HAP-1 (cell line): ENCODE measurements around the gene RNFT1.
"Not testable (repeated sequence)": the region's sequence is repeated elsewhere in the genome, so short reads cannot be mapped to it uniquely, and the experiment has no call there.

Source experiments
- DNase-seq, 2 experiments: peaks; one replicate each; pipeline ENCODE4 v3.0.0-alpha.2; 2016 to 2020; ENCODE audit warnings: low spot score in 2 of 2
- H3K27me3 ChIP-seq: fragments of 250-450 bp; sonication (Bioruptor Pico); 2 replicates; pipeline ENCODE4 v1.5.1; 2020; ENCODE audit warnings: low read depth, mild to moderate bottlenecking, moderate library complexity
- H3K36me3 ChIP-seq: fragments of 250-450 bp; sonication (Bioruptor Pico); replicated peaks from 2 replicates; pipeline ENCODE4 v1.5.1; 2020; ENCODE audit warnings: mild to moderate bottlenecking
- H3K4me1 ChIP-seq: fragments of 250-450 bp; sonication (Bioruptor Pico); 2 replicates; pipeline ENCODE4 v1.5.1; 2020; ENCODE audit warnings: mild to moderate bottlenecking
- H3K4me3 ChIP-seq: fragments of 250-450 bp; sonication (Bioruptor Pico); 2 replicates; pipeline ENCODE4 v1.5.1; 2020; ENCODE audit warnings: mild to moderate bottlenecking, moderate library complexity
- H3K9me3 ChIP-seq: fragments of 250-450 bp; sonication (Bioruptor Pico); 2 replicates; pipeline ENCODE4 v1.5.1; 2020; ENCODE audit warnings: mild to moderate bottlenecking, moderate library complexity
- in situ Hi-C: fragments of 300-500 bp; cut with MboI; formaldehyde crosslinking; loops from 3 replicates; pipeline ENCODE4 v1.14.3; 2020; ENCODE audit warnings: low sequenced_read_pairs, inconsistent platforms, mixed read lengths

The RNFT1 gene

DNA sequence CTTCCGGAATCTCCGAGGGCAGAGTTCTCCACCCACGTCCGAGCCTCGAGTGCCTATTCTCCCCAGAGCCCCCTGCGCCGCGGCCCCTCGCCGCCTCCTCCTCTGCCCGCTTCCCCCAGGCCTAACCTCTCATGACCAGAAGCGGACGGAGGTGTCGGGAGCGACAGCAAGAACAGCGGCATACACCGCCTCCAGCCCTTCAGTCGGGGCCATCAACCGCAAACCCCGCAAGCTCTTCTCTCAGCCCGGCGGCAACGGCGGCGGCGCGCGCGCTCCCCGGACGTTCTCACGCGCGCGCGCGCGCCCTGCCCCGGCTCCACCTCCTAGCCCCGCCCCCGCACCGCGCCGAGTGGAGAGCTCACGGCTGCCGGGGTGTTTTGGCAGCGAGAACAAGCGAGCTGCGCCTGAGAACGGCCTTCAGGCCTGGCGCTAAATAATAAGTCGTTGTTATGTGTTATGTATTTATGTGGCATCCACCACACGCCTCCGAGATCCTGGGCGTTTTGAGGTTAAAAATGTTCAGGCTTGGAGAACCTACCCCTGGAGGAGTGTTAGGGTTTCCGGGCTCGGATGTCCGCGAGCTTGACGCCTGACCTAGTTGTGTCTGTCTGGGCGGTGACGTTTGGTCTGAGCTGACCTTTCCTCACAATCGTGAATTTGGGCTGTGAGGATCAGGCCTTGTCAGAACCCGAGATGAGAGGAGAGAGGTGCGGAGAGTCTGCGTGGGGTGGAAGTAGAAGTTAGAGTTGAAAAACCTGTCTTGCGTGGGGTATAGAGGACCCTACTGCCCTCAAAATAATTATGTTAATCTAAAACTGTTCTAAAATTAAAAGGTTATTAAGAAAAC, at the start of gene RNFT1:
RNFT1 (minus strand) TSS at position 259 of the 847 bp plus-strand sequence; CDS start at position 182, 77 bp downstream.
- in situ Hi-C loops: no loop called here
- Histone ChIP-seq H3K4me3 (peak within 1 kb of the TSS; percentile 93), H3K36me3 (no peaks in the 10 kb centered on the region), H3K4me1 (peaks cover 11% of the 10 kb centered on the region), H3K27me3 (no peaks in the 10 kb centered on the region), H3K9me3 (no peaks in the 10 kb centered on the region)
- DNase-seq: peak; percentile 87 to 95

GRCh38 chr17:60009326-60009725, 44.8 kb upstream of the RNFT1 start:
- H3K9me3 ChIP-seq, in situ Hi-C loops, H3K4me3 ChIP-seq, H3K27me3 ChIP-seq, H3K4me1 ChIP-seq, DNase-seq, H3K36me3 ChIP-seq: not testable (repeated sequence)

DNA sequence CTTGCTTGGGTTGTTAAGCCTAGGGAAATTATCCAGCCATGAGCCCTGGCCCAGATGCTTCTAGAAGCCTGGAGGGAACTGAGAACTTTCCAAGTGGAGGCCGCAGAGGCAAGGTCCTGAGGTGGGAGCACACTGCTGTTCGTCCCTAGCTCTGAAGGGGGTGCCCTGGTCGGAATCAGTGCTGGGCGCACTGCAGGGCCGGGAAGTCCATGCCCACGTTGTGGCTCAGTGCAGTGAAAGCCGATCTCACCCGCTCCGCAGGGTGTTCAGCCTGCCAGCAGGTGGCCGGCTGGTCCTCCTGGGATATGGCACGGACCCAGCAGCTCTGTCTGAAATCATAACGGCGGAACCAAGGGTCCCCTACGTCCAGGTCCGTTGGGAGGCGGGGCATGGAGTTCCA, 43.8 kb upstream of the RNFT1 start:
- H3K4me3 ChIP-seq, DNase-seq, in situ Hi-C loops, H3K4me1 ChIP-seq, H3K9me3 ChIP-seq, H3K36me3 ChIP-seq, H3K27me3 ChIP-seq: not testable (repeated sequence)

- no peak for DNase-seq
- in situ Hi-C loops: no loop called here
- H3K4me1 ChIP-seq: no peaks in the 10 kb centered on the region
- no peak overlapping the region for H3K4me3 ChIP-seq
- H3K36me3 ChIP-seq: no peaks in the 10 kb centered on the region
- no peaks in the 10 kb centered on the region for H3K9me3 ChIP-seq
- H3K27me3 ChIP-seq: no peaks in the 10 kb centered on the region
Observed at GRCh38 chr17:60006160-60006559, 41.6 kb upstream of the RNFT1 start.

GRCh38 chr17:60004561-60004960, 40.0 kb upstream of the RNFT1 start:
- H3K27me3 ChIP-seq, H3K9me3 ChIP-seq, H3K4me1 ChIP-seq, H3K4me3 ChIP-seq, DNase-seq, H3K36me3 ChIP-seq, in situ Hi-C loops: not testable (repeated sequence)

DNA sequence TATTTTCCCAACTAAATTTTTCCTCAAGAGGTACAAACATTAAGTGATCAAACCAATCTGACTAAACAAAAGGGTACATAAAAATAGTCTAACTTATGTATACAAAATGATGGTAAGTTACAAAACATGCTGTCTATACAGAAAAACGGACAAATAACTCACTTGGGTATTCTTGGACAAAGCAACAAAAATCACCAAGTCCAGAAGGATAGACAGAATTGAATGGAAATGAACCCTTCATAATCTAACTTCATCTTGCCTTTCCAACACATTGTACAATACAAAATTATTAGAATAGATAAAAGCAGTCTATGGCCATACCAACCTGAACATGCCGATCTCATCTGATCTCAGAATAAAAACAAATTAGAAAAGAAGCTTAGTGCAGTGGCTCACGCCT, 37.9 kb upstream of the RNFT1 start:
- H3K36me3 ChIP-seq, in situ Hi-C loops, H3K4me1 ChIP-seq, H3K9me3 ChIP-seq, H3K4me3 ChIP-seq, H3K27me3 ChIP-seq, DNase-seq: not testable (repeated sequence)

DNA sequence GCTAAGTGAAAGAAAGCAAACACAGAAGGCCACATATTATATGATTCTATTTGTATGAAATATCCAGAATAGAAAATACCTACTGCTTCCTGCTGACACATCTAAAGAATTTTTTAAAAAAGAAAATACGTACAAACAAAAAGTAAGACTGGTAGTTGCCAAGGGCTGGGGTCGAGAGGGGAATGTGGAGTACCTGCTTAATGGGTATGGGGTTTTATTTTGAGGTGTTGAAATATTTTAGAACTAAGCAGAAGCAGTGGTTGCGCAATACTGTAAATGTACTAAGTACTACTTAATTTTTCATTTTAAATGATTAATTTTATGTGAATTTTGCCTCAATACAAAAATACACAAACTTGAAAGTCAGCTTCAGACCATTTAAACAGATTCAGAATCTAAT, 32.1 kb upstream of the RNFT1 start:
- DNase-seq, H3K4me1 ChIP-seq, H3K9me3 ChIP-seq, H3K27me3 ChIP-seq, in situ Hi-C loops, H3K36me3 ChIP-seq, H3K4me3 ChIP-seq: not testable (repeated sequence)

GRCh38 chr17:59975166-59975565, 10.6 kb upstream of the RNFT1 start:
- DNase-seq, H3K4me3 ChIP-seq, H3K4me1 ChIP-seq, H3K36me3 ChIP-seq, H3K27me3 ChIP-seq, in situ Hi-C loops, H3K9me3 ChIP-seq: not testable (repeated sequence)

DNA sequence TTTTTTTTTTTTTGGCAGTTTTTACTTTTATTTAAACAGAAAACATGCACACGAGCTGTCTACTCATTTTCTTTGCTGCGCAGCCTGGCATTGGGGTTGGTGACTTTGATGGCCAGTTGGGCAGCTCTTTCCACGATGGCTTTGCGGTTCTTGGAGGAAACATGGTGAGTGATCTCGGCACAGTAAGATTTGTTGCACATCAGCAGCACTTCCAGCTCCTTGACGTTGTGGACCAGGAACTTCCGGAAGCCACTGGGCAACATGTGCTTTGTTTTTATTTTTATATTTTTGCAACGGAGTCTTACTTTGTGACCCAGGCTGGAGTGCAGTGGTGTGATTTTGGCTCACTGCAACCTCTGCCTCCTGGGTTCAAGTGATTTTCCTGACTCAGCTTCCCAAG, 8.9 kb upstream of the RNFT1 start:
- DNase-seq, H3K9me3 ChIP-seq, H3K27me3 ChIP-seq, H3K36me3 ChIP-seq, H3K4me1 ChIP-seq, in situ Hi-C loops, H3K4me3 ChIP-seq: not testable (repeated sequence)

- DNase-seq: no peak
- Histone ChIP-seq H3K9me3 (no peaks in the 10 kb centered on the region), H3K36me3 (no peaks in the 10 kb centered on the region), H3K27me3 (no peaks in the 10 kb centered on the region), H3K4me3 (no peak overlapping the region), H3K4me1 (no peaks in the 10 kb centered on the region; the same call in 1 of the 2 replicates)
- in situ Hi-C loops: no loop called here
Observed at GRCh38 chr17:59972778-59973177, 8.2 kb upstream of the RNFT1 start.

- not testable (repeated sequence) for H3K27me3 ChIP-seq
Observed at GRCh38 chr17:59971771-59972170, 7.2 kb upstream of the RNFT1 start.

GRCh38 chr17:59963738-59964481, 630 bp downstream of the RNFT1 start:
- peaks cover 11% of the 10 kb centered on the region for H3K4me1 ChIP-seq
- peak overlapping the region; percentile 93 for H3K4me3 ChIP-seq
- in situ Hi-C loops: no loop called here
- H3K36me3 ChIP-seq: no peaks in the 10 kb centered on the region
- H3K9me3 ChIP-seq: no peaks in the 10 kb centered on the region
- peak; percentile 16 to 44 for DNase-seq
- H3K27me3 ChIP-seq: no peaks in the 10 kb centered on the region

More at GRCh38 chr17:59971771-59972170, 7.2 kb upstream of the RNFT1 start:
- DNase-seq, H3K36me3 ChIP-seq, H3K9me3 ChIP-seq, in situ Hi-C loops, H3K4me3 ChIP-seq, H3K4me1 ChIP-seq: not testable (repeated sequence)

DNA sequence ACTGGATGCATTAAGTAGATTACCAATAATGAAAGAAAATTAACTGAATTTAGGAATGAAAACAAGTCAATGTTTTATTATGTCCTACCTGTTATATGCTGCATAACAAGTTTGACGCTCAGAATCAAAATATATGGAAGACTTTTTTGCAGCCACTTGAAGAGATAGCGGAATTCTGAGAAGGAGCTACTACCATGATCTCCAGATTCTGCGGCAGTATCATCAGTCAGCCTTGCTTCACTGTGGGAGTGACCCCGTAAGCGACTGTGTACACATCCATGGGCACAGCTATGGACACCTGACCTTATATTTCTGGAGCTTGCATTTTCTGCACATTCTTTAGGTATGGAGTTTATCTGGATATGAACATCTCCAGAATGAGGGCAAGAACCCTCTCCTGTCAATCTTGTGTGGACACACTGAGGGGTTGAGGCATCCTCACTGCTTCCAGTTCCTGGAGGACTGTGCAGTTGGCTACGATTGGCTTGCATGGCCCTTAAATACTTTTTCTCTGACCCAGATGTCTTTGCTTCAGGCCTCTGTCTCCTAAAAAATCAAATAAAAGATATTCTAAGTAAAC, 1.7 kb downstream of the RNFT1 start:
- Histone ChIP-seq H3K36me3 (no peaks in the 10 kb centered on the region), H3K4me3 (no peak overlapping the region), H3K27me3 (no peaks in the 10 kb centered on the region), H3K9me3 (no peaks in the 10 kb centered on the region), H3K4me1 (peaks cover 11% of the 10 kb centered on the region)
- in situ Hi-C loops: no loop called here
- DNase-seq: no peak

- H3K27me3 ChIP-seq, H3K9me3 ChIP-seq, DNase-seq, H3K4me3 ChIP-seq, in situ Hi-C loops, H3K4me1 ChIP-seq, H3K36me3 ChIP-seq: not testable (repeated sequence)
Observed at GRCh38 chr17:59959574-59959973, 5.0 kb downstream of the RNFT1 start.
